IMR-90 (cell line): ENCODE measurements around the gene KRTAP4-12. TPM values are rescaled to one million over a fixed set of nuclear protein-coding genes. Genes with fewer than 3 reads are reported as not detected.
A peak's percentile ranks its signal among the peaks of the same experiment; 100 is the strongest.

ENCODE experiments used
- ATAC-seq: fragments of 200-7000 bp; cut with Tn5 transposase; 2 replicates; pipeline ENCODE4 v1.9.1; 2020; ENCODE audit warnings: low read depth, mild to moderate bottlenecking, moderate library complexity
- BruUV-seq: library from RNA; stranded (reverse); fragments of 400-500 nt; replicated peaks from 2 replicates; lab custom pipeline; 2021; lab: Mats Ljungman, UMichigan
- CTCF ChIA-PET: fragments of 300-600 bp; formaldehyde crosslinking; extraction: SDS; loops from one replicate; lab custom pipeline; 2021; ENCODE audit warnings: antibody characterized with exemption; lab: Yijun Ruan, JAX
- POLR2A ChIA-PET: fragments of 300-600 bp; sonication (Branson Sonifier 250); formaldehyde crosslinking; loops from one replicate; lab custom pipeline; 2022; ENCODE audit warnings: antibody characterized with exemption; ENCODE audit not compliant: unreplicated experiment; lab: Charles Lee
- DNase-seq: peaks from one replicate; pipeline ENCODE4 v3.0.0; 2013
- H2AFZ ChIP-seq: replicated peaks from 2 replicates; pipeline ENCODE3; 2013; ENCODE audit warnings: low read length, mild to moderate bottlenecking; ENCODE audit not compliant: poor library complexity
- H2AK5ac ChIP-seq: 2 replicates; pipeline ENCODE4 v1.6.1; 2013; ENCODE audit warnings: low read depth, low read length, inconsistent platforms
- H2AK9ac ChIP-seq: replicated peaks from 2 replicates; pipeline ENCODE3; 2013; ENCODE audit warnings: mild to moderate bottlenecking, low read depth, low read length, moderate library complexity; ENCODE audit not compliant: poor library complexity
- H2BK120ac ChIP-seq: 2 replicates; pipeline ENCODE4 v1.6.1; 2013; ENCODE audit warnings: low read depth, low read length, inconsistent platforms
- H2BK15ac ChIP-seq: 3 replicates; pipeline ENCODE4 v1.6.1; 2013; ENCODE audit warnings: low read depth, low read length, inconsistent platforms
- H2BK20ac ChIP-seq: 2 replicates; pipeline ENCODE4 v1.6.1; 2013; ENCODE audit warnings: low read depth, mild to moderate bottlenecking, inconsistent platforms, low read length, moderate library complexity
- H2BK5ac ChIP-seq: 2 replicates; pipeline ENCODE4 v1.6.1; 2013; ENCODE audit warnings: mild to moderate bottlenecking, low read depth, low read length, inconsistent platforms; ENCODE audit not compliant: poor library complexity, severe bottlenecking
- H3K14ac ChIP-seq: replicated peaks from 2 replicates; pipeline ENCODE4 v1.6.1; 2013; ENCODE audit warnings: low read depth, low read length, inconsistent platforms
- H3K18ac ChIP-seq: 2 replicates; pipeline ENCODE4 v1.6.1; 2013; ENCODE audit warnings: low read depth, low read length, control low read depth
- H3K23ac ChIP-seq: 2 replicates; pipeline ENCODE4 v1.6.1; 2013; ENCODE audit warnings: low read depth, low read length, inconsistent platforms
- H3K27ac ChIP-seq: 2 replicates; pipeline ENCODE4 v1.5.1; 2013; ENCODE audit warnings: mild to moderate bottlenecking, control low read depth, low read length; ENCODE audit not compliant: insufficient read depth
- H3K27me3 ChIP-seq: 2 replicates; pipeline ENCODE4 v1.6.1; 2013; ENCODE audit warnings: low read length; ENCODE audit not compliant: control insufficient read depth, insufficient read depth
- H3K36me3 ChIP-seq: 2 replicates; pipeline ENCODE4 v1.6.1; 2013; ENCODE audit warnings: low read length, mixed read lengths; ENCODE audit not compliant: control insufficient read depth, insufficient read depth
- H3K4ac ChIP-seq: 2 replicates; pipeline ENCODE4 v1.6.1; 2013; ENCODE audit warnings: low read depth, low read length, inconsistent platforms
- H3K4me1 ChIP-seq: 2 replicates; pipeline ENCODE4 v1.6.1; 2013; ENCODE audit warnings: low read length, mixed read lengths; ENCODE audit not compliant: control insufficient read depth, insufficient read depth
- H3K4me2 ChIP-seq: 2 replicates; pipeline ENCODE4 v1.6.1; 2013; ENCODE audit warnings: low read depth, mild to moderate bottlenecking, control low read depth, low read length, moderate library complexity
- H3K4me3 ChIP-seq: 2 replicates; pipeline ENCODE4 v1.5.1; 2013; ENCODE audit warnings: low read depth, mild to moderate bottlenecking, control low read depth, low read length, moderate library complexity; ENCODE audit not compliant: insufficient read depth
- H3K56ac ChIP-seq: 2 replicates; pipeline ENCODE4 v1.6.1; 2013; ENCODE audit warnings: low read length, inconsistent platforms; ENCODE audit not compliant: insufficient read depth; ENCODE audit errors: extremely low read depth
- H3K79me1 ChIP-seq, 2 experiments: 2 replicates each; pipeline ENCODE4 v1.6.1; 2013; ENCODE audit warnings: low read length in 2 of 2, inconsistent platforms in 1 of 2, low read depth in 1 of 2
- H3K9ac ChIP-seq: 2 replicates; pipeline ENCODE4 v1.6.1; 2013; ENCODE audit warnings: low read depth, low read length, control low read depth
- H3K9me1 ChIP-seq: 2 replicates; pipeline ENCODE4 v1.6.1; 2013; ENCODE audit warnings: low read length, inconsistent platforms; ENCODE audit not compliant: insufficient read depth
- H3K9me3 ChIP-seq: 2 replicates; pipeline ENCODE4 v1.6.1; 2013; ENCODE audit warnings: low read length; ENCODE audit not compliant: control insufficient read depth, insufficient read depth
- H4K20me1 ChIP-seq: 2 replicates; pipeline ENCODE4 v1.6.1; 2013; ENCODE audit warnings: low read length, inconsistent platforms; ENCODE audit not compliant: insufficient read depth
- H4K5ac ChIP-seq: 2 replicates; pipeline ENCODE4 v1.6.1; 2013; ENCODE audit warnings: mild to moderate bottlenecking, low read depth, low read length, control low read depth
- H4K8ac ChIP-seq, 2 experiments: 2 replicates each; pipeline ENCODE4 v1.6.1; 2013; ENCODE audit warnings: low read depth in 2 of 2, low read length in 2 of 2, control low read depth in 1 of 2, inconsistent platforms in 1 of 2
- H4K91ac ChIP-seq: 2 replicates; pipeline ENCODE4 v1.6.1; 2013; ENCODE audit warnings: low read depth, low read length, inconsistent platforms; ENCODE audit not compliant: insufficient read depth
- CEBPB ChIP-seq: IDR thresholded peaks from 2 replicates; pipeline ENCODE4 v1.6.1; 2012; ENCODE audit warnings: low read depth, low read length, improper control_type of control experiment
- MAZ ChIP-seq: IDR thresholded peaks from 2 replicates; pipeline ENCODE4 v1.6.1; 2012; ENCODE audit warnings: low read depth, mild to moderate bottlenecking, low read length, improper control_type of control experiment, moderate library complexity, borderline replicate concordance
- MXI1 ChIP-seq: IDR thresholded peaks from 2 replicates; pipeline ENCODE4 v1.6.1; 2012; ENCODE audit warnings: low read depth, mild to moderate bottlenecking, low read length, moderate library complexity, borderline replicate concordance
- POLR2A ChIP-seq: IDR thresholded peaks from 2 replicates; pipeline ENCODE4 v1.6.1; 2012; ENCODE audit warnings: mild to moderate bottlenecking, low read depth, low read length
- RAD21 ChIP-seq: IDR thresholded peaks from 2 replicates; pipeline ENCODE4 v1.6.1; 2012; ENCODE audit warnings: low read length, improper control_type of control experiment
- RFX5 ChIP-seq: IDR thresholded peaks from 2 replicates; pipeline ENCODE4 v1.8.0; 2012; ENCODE audit warnings: low read depth, mild to moderate bottlenecking, low read length, moderate library complexity
- SMC3 ChIP-seq: fragments of 150-350 bp; IDR thresholded peaks from 2 replicates; pipeline ENCODE4 v1.6.1; 2016; ENCODE audit warnings: low read depth, mild to moderate bottlenecking, antibody characterized with exemption, low read length, moderate library complexity
- WGBS, 2 experiments: methylation state at CpG; one replicate each; pipeline versions ENCODE4 v1.1.5 to v1.1.7; 2013; ENCODE audit warnings: missing lambda C conversion rate in 2 of 2; ENCODE audit not compliant: insufficient read length in 1 of 2; ENCODE audit errors: extremely low coverage in 2 of 2; 5-methylcytosine and 5-hydroxymethylcytosine counted together
- dilution Hi-C: fragments of 300-500 bp; cut with HindIII; formaldehyde crosslinking; loops from one replicate; pipeline ENCODE4 v1.14.3; 2018; ENCODE audit warnings: low sequenced_read_pairs; ENCODE audit not compliant: unreplicated experiment
- in situ Hi-C: fragments of 300-500 bp; cut with MboI; formaldehyde crosslinking; loops from 3 replicates; pipeline ENCODE4 v1.14.3; 2019; ENCODE audit warnings: low sequenced_read_pairs, inconsistent platforms, mixed read lengths
- intact Hi-C: fragments of 100-400 bp; cut with micrococcal nuclease; formaldehyde crosslinking; loops from 2 replicates; pipeline ENCODE4 v1.10.0; 2022
- polyA plus RNA-seq, 3 experiments: library from polyadenylated mRNA; depleted of rRNA; stranded (reverse); fragments of >200 nt; gene quantifications; 2 replicates each; pipeline ENCODE4 v1.2.3, GENCODE V29; 2012; ENCODE audit warnings: low replicate concordance in 1 of 3
- total RNA-seq: library from RNA; depleted of rRNA; stranded (reverse); fragments of >200 nt; gene quantifications from 2 replicates; pipeline ENCODE4 v1.2.3, GENCODE V29; 2012
- TF ChIP-seq, protein P1 (sequence below): conservative IDR thresholded peaks from 2 replicates; pipeline ENCODE4 v1.5.1; 2012; ENCODE audit warnings: mild to moderate bottlenecking, low read depth, low read length, improper control_type of control experiment

Gene KRTAP4-12
- total and polyA plus RNA-seq, 2 of the 4 experiments (the other 2 are of a cell fraction), result 0.18 to 1.1 TPM

DNA sequence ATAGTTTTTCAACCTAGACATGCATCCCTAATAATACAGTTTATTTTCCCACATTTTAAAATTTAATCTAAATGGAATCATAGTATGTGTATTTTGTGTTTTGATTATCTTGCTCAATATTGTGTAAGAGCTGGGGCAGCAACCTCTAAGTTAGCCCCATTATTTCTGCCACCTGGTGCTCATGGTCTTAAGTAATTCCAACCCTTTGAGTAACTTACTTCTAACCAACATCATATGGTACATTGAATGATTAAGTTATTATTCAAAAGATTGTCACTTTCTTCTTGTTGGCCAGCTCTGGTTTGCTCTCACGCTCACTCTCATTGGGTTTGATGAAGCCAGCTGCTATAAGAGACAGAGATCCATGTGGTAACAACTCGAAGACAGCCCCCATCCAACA is 47.9 kb upstream of the KRTAP4-12 start:
- ChIA-PET POLR2A (no interaction called here), CTCF (no interaction called here)
- Histone ChIP-seq H3K79me1 (no peaks in the 10 kb centered on the region), H3K4me3 (no peak overlapping the region), H2AFZ (no peak overlapping the region), H4K20me1 (no peaks in the 10 kb centered on the region), H3K56ac (no peak overlapping the region), H2BK120ac (no peak overlapping the region), H3K9me3 (no peaks in the 10 kb centered on the region), H3K4me2 (no peak overlapping the region), H3K27ac (no peak overlapping the region), H3K23ac (no peak overlapping the region), H4K91ac (no peak overlapping the region), H3K27me3 (no peaks in the 10 kb centered on the region; the same call in 1 of the 2 replicates), H2BK5ac (no peak overlapping the region), H4K8ac (no peak overlapping the region), H3K36me3 (no peaks in the 10 kb centered on the region), H2AK9ac (no peak overlapping the region), H3K14ac (no peak overlapping the region), H2BK15ac (no peak overlapping the region), H3K4ac (no peak overlapping the region), H3K9ac (no peak overlapping the region), H3K18ac (no peak overlapping the region), H4K5ac (no peak overlapping the region), H3K9me1 (no peaks in the 10 kb centered on the region), H2BK20ac (no peak overlapping the region), H2AK5ac (no peak overlapping the region), H3K4me1 (no peaks in the 10 kb centered on the region)
- dilution Hi-C loops, result no loop called here
- TF ChIP-seq POLR2A (no peak), CEBPB (peak; percentile 46), MXI1 (no peak), MAZ (no peak), RAD21 (no peak), RFX5 (no peak), SMC3 (no peak)
- TF ChIP-seq, protein P1, sequence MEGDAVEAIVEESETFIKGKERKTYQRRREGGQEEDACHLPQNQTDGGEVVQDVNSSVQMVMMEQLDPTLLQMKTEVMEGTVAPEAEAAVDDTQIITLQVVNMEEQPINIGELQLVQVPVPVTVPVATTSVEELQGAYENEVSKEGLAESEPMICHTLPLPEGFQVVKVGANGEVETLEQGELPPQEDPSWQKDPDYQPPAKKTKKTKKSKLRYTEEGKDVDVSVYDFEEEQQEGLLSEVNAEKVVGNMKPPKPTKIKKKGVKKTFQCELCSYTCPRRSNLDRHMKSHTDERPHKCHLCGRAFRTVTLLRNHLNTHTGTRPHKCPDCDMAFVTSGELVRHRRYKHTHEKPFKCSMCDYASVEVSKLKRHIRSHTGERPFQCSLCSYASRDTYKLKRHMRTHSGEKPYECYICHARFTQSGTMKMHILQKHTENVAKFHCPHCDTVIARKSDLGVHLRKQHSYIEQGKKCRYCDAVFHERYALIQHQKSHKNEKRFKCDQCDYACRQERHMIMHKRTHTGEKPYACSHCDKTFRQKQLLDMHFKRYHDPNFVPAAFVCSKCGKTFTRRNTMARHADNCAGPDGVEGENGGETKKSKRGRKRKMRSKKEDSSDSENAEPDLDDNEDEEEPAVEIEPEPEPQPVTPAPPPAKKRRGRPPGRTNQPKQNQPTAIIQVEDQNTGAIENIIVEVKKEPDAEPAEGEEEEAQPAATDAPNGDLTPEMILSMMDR, result no peak
- intact Hi-C loops, result no loop called here
- in situ Hi-C loops, result no loop called here
- ATAC-seq, result no peak
- no TSS peak for BruUV-seq
- no CpG with 5 or more reads among the region's 2 CpGs for WGBS, 2 experiments
- peak; percentile 23 for DNase-seq
